HG02970 (cell line): ENCODE measurements around the gene ETV2.
"Not testable (repeated sequence)": the region's sequence is repeated elsewhere in the genome, so short reads cannot be mapped to it uniquely, and the experiment has no call there.

Source experiments
- ATAC-seq: cut with Tn5 transposase; IDR thresholded peaks from one replicate; pipeline ENCODE4 v1.9.1; 2021; ENCODE audit warnings: mild to moderate bottlenecking, moderate library complexity, moderate number of reproducible peaks; ENCODE audit not compliant: unreplicated experiment, low FRiP score

The ETV2 gene

GRCh38 chr19:35654828-35655227 lies 13.3 kb downstream of the ETV2 start:
- ATAC-seq: not testable (repeated sequence)

DNA sequence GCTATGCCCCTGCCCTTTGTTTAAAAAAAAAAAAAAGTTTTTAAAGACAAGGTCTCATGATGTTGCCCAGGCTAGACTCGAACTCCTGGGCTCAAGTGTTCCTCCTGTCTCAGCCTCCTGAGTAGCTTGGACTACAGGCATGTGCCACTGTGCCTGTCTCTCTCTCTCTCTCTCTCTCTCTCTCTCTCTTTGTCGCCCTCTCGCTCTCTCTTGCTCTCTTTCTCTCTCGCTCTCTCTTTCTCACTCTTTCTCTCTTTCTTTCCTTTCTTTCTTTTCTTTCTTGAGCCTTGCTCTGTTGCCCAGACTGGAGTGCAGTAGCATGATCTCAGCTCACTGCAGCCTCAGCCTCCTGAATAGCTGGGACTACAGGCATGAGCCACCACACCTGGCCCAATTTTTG lies 14.1 kb downstream of the ETV2 start:
- ATAC-seq: no peak

GRCh38 chr19:35656700-35657099 lies 15.2 kb downstream of the ETV2 start:
- ATAC-seq: no peak

DNA sequence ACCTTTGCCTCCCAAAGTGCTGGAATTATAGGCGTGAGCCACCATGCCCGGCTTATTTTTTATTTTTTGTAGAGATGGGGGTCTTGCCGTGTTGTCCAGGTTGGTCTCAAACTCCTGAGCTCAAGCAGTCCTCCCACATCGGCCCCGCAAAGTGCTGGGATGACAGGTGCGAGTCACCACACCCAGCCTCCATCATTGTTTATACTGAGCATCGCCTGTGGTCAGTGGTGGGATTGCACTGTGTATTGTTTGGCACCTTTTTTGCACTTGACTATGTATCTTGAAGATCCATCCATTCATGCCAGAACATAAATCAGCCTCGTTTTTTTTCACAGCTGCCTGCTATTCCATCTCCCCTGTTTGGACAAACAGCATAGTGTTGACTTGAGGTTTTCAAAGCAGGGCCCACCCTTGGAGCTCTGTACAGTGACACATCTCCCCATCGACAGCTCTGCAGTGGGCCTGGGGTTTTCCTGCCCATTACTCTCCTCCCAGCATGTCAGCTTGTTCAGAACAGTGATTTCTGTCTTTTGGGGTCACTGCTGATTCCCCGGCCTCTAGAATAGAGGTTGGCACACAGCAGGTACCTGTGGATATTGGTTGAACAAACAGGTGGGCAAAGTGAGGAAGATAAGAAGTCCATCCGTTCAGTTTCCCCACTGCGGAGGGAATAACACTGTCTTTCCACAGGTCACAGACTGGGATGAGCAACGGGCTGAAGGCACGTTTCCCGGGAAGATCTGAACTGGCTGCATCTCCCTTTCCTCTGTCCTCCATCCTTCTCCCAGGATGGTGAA lies 16.6 kb downstream of the ETV2 start:
- ATAC-seq: no peak

GRCh38 chr19:35661995-35662340 lies 20.4 kb downstream of the ETV2 start:
- no peak for ATAC-seq

DNA sequence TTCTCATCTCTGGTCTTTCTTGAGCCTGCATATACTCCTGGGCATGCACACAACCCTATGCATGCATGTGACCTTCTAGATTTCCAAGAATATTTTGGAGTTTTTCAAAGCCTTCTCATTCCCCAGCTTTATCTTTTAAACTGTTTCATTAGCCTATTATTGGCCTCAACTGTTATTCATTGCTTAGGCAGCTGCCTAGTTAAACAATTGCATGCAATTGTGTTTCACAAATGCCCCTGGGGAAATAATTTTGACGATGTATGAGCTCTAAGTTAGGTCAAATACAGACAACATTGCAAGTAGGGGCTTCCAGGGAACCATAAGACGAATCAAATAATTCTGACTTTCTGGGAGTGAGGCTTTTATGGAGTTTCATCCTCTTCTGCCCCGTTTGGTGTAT lies 22.4 kb downstream of the ETV2 start:
- no peak for ATAC-seq

DNA sequence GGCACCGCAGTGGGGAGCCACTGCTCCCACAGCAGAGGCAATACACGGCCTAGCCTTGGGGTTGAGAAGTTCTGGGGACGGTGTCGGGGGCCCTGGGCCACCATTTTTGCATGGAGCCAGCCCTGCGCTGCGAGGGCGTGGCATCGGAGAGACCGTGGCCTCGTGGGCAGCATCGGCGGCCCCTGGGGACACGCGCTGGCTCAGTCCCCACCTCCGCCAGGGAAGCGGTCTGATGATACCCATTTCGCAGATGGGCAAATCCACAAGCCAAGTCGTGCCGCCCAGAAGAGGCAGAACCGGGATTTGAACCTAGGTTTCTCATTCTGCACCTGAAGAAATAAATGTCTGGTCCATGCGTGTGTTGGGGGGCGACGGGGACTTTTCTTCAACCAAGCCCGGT lies 23.6 kb downstream of the ETV2 start:
- ATAC-seq: no peak

DNA sequence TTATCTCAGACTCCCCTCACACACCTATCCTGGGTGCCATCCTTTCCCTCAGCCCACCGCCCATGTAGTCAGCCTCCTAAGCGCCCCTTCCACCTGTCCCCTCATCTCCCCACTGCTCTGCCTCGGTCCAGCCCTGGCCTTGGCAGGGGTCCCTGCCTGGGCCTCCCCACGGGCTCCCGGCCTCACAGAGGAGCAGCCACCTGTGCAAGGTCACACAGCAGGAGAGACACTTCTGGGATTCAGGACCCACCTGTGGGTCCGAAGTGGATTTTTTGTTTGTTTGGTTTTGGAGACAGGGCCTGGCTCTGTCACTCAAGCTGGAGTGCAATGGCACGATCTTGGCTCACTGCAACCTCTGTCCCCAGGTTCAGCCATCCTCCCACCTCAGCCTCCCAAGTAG lies 24.1 kb downstream of the ETV2 start:
- ATAC-seq: no peak

DNA sequence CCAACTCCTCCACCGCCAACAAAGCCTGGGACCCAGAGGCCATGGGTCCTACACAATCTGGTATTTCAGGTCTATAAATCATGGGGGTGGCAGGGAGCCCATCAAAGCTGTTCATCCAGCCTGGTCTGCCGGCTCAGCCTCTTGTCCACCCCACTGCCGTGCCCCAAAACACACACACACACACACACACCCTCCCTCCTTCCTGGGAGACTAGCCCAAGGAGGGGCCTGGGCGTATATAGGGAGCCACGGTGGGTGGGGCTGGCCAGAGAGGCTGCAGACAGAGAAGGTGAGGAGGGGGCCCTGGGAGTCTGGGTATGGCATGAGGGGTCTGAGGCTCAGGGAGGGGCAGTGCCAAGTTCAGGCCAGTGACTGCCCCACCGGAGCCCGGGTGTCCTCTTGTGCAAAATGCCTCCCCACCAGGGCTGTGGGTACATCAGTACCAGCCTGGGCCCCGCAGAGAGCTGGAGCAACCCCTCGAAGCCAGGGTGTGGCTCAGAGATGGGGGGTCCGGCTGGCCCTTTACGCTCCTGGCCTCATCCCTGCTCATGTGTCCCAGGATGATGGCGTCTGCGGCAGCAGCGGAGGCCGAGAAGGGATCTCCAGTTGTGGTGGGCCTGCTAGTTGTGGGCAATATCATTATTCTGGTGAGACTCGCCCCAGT lies 24.8 kb downstream of the ETV2 start, which contains the start of gene UPK1A:
UPK1A (plus strand) TSS at position 267 of the 663 bp plus-strand sequence; CDS start at position 563, 296 bp downstream.
- ATAC-seq: no peak

DNA sequence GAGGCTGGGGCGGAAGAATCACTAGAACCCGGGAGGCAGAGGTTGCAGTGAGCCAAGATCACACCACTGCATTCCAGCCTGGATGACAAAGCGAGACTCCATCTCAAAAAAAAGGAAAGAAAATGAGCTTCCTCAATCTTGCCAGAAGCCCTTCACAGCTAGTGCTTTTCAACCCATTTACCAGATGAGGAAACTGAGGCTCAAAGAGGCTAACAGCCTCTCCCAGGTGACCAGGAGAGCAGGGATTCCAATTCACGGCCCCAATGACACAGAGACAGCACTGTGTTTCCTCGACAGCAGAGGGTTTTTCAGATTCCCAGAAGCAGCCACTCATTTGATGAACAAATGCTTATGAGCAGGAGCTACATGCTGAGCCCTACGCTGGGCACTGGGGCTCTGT lies 28.0 kb downstream of the ETV2 start:
- no peak for ATAC-seq

GRCh38 chr19:35669974-35670373 lies 28.4 kb downstream of the ETV2 start:
- no peak for ATAC-seq

GRCh38 chr19:35670686-35671085 lies 29.1 kb downstream of the ETV2 start:
- no peak for ATAC-seq

- ATAC-seq: no peak
Measured at GRCh38 chr19:35671818-35672217, 30.3 kb downstream of the ETV2 start.

- no peak for ATAC-seq
Measured at GRCh38 chr19:35673121-35673804, 31.7 kb downstream of the ETV2 start.

- no peak for ATAC-seq
Measured at GRCh38 chr19:35675589-35676140, 34.1 kb downstream of the ETV2 start.

- ATAC-seq: no peak
Measured at GRCh38 chr19:35689836-35690235, 48.3 kb downstream of the ETV2 start.

- ATAC-seq: not testable (repeated sequence)
Measured at GRCh38 chr19:35691106-35691505, 49.6 kb downstream of the ETV2 start.

GRCh38 chr19:35692010-35692409 lies 50.5 kb downstream of the ETV2 start:
- no peak for ATAC-seq

- ATAC-seq: peak; percentile 9
Measured at GRCh38 chr19:35693422-35693821, 51.9 kb downstream of the ETV2 start.

- peak; percentile 61 for ATAC-seq
Measured at GRCh38 chr19:35693835-35694599, 52.5 kb downstream of the ETV2 start.
